Fibroblast of lung (primary cell): ENCODE data around the gene GPRC5C.

ENCODE experiments used
- CTCF ChIP-seq, 2 donors: IDR thresholded peaks in 1 of 2; conservative IDR thresholded peaks in 1 of 2; 1 replicate in 1 of 2; 2 replicates in 1 of 2; pipeline ENCODE4 v1.5.1; 2011 to 2012; ENCODE audit warnings: low read length in 2 of 2, control low read depth in 1 of 2, inconsistent platforms in 1 of 2, low read depth in 1 of 2, mild to moderate bottlenecking in 1 of 2
- EZH2 ChIP-seq: IDR thresholded peaks from 2 replicates; pipeline ENCODE4 v1.5.1; 2012; ENCODE audit warnings: low read length, control low read depth, mild to moderate bottlenecking; ENCODE audit errors: missing control alignments

DNA sequence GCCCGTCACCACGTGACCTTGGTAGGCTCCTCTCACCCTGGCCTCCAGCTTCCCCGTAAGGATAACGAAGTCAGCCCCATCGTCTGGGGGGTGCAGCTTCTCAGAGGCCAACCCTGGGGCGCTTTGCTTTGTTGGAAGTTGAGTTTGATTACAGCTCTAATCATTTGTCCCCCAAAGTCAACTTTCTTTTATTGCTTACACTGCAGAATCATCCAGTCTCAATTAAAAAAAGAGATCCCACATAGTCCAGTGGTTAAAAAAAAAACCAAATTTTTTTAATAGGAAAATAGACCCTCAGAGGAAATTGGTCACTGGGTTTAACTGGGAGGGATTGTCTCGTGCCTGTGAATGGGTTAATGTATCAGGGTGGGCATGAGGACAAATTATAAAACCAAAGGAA lies 7.8 kb upstream of the GPRC5C start:
- no peak for TF ChIP-seq CTCF (conservative IDR thresholded peaks at IDR 0.05 in 1 of 2, IDR thresholded peaks at IDR 0.05 in 1 of 2; ENCODE audit: low read depth in 1 of 2, low read length in 2 of 2)
- TF ChIP-seq EZH2: no peak
